ENCODE data around the gene TEX14. TPM values are rescaled to one million over a fixed set of nuclear protein-coding genes. Genes with fewer than 3 reads are reported as not detected.
"Not testable (repeated sequence)": the region's sequence is repeated elsewhere in the genome, so short reads cannot be mapped to it uniquely, and the experiment has no call there.

TEX14 gene
- polyA plus RNA-seq, 2 donors = 0.02 to 0.05 TPM

- H3K4me3 ChIP-seq (ENCODE audit: low read depth in 1 of 2, low read length in 2 of 2) = no peak overlapping the region
- 67 to 83% methylated on average over 1 of the region's 1 CpG for whole genome bisulfite sequencing, 2 donors
- no peaks in the 10 kb centered on the region for H3K27me3 ChIP-seq (ENCODE audit: control insufficient read depth in 1 of 2, insufficient read depth in 2 of 2, low read length in 2 of 2)
- H3K4me1 ChIP-seq (ENCODE audit: control insufficient read depth in 2 of 2, insufficient read depth in 2 of 2, low read length in 1 of 2) = no peaks in the 10 kb centered on the region
- H3K36me3 ChIP-seq (ENCODE audit: control insufficient read depth in 2 of 2, insufficient read depth in 2 of 2, low read length in 1 of 2) = no peaks in the 10 kb centered on the region
- no peaks in the 10 kb centered on the region for H3K9me3 ChIP-seq (ENCODE audit: control insufficient read depth in 2 of 2, insufficient read depth in 1 of 2, low read depth in 1 of 2, low read length in 1 of 2)
- H3K27ac ChIP-seq (ENCODE audit: low read depth in 2 of 2, low read length in 1 of 2) = no peak overlapping the region
Measured at GRCh38 chr17:58564971-58565370, 126.9 kb downstream of the TEX14 start.

GRCh38 chr17:58564243-58564642, 127.6 kb downstream of the TEX14 start:
- no peaks in the 10 kb centered on the region for H3K4me1 ChIP-seq (ENCODE audit: control insufficient read depth in 2 of 2, insufficient read depth in 2 of 2, low read length in 1 of 2)
- 84 to 93% methylated on average over 2 of the region's 2 CpGs for WGBS, 2 donors
- H3K36me3 ChIP-seq (ENCODE audit: control insufficient read depth in 2 of 2, insufficient read depth in 2 of 2, low read length in 1 of 2) = no peaks in the 10 kb centered on the region
- H3K27me3 ChIP-seq (ENCODE audit: control insufficient read depth in 1 of 2, insufficient read depth in 2 of 2, low read length in 2 of 2) = no peaks in the 10 kb centered on the region
- H3K9me3 ChIP-seq (ENCODE audit: control insufficient read depth in 2 of 2, insufficient read depth in 1 of 2, low read depth in 1 of 2, low read length in 1 of 2) = no peaks in the 10 kb centered on the region
- no peak overlapping the region for H3K27ac ChIP-seq (ENCODE audit: low read depth in 2 of 2, low read length in 1 of 2)
- no peak overlapping the region for H3K4me3 ChIP-seq (ENCODE audit: low read depth in 1 of 2, low read length in 2 of 2)

GRCh38 chr17:58560511-58560910, 131.3 kb downstream of the TEX14 start:
- Histone ChIP-seq H3K27me3 (ENCODE audit: control insufficient read depth in 1 of 2, insufficient read depth in 2 of 2, low read length in 2 of 2) (no peaks in the 10 kb centered on the region), H3K36me3 (ENCODE audit: control insufficient read depth in 2 of 2, insufficient read depth in 2 of 2, low read length in 1 of 2) (no peaks in the 10 kb centered on the region), H3K27ac (ENCODE audit: low read depth in 2 of 2, low read length in 1 of 2) (no peak overlapping the region), H3K4me3 (ENCODE audit: low read depth in 1 of 2, low read length in 2 of 2) (no peak overlapping the region), H3K9me3 (ENCODE audit: control insufficient read depth in 2 of 2, insufficient read depth in 1 of 2, low read depth in 1 of 2, low read length in 1 of 2) (no peaks in the 10 kb centered on the region), H3K4me1 (ENCODE audit: control insufficient read depth in 2 of 2, insufficient read depth in 2 of 2, low read length in 1 of 2) (no peaks in the 10 kb centered on the region)
- WGBS, 2 donors = 76 to 83% methylated on average over 1 of the region's 1 CpG

- 81 to 84% methylated on average over 3 of the region's 3 CpGs for WGBS, 2 donors
- Histone ChIP-seq H3K36me3 (ENCODE audit: control insufficient read depth in 2 of 2, insufficient read depth in 2 of 2, low read length in 1 of 2) (no peaks in the 10 kb centered on the region), H3K4me3 (ENCODE audit: low read depth in 1 of 2, low read length in 2 of 2) (no peak overlapping the region), H3K4me1 (ENCODE audit: control insufficient read depth in 2 of 2, insufficient read depth in 2 of 2, low read length in 1 of 2) (no peaks in the 10 kb centered on the region), H3K9me3 (ENCODE audit: control insufficient read depth in 2 of 2, insufficient read depth in 1 of 2, low read depth in 1 of 2, low read length in 1 of 2) (no peaks in the 10 kb centered on the region), H3K27me3 (ENCODE audit: control insufficient read depth in 1 of 2, insufficient read depth in 2 of 2, low read length in 2 of 2) (no peaks in the 10 kb centered on the region), H3K27ac (ENCODE audit: low read depth in 2 of 2, low read length in 1 of 2) (no peak overlapping the region)
Measured at GRCh38 chr17:58557981-58558380, 133.9 kb downstream of the TEX14 start.

GRCh38 chr17:58556833-58557250, 135.0 kb downstream of the TEX14 start:
- H3K27me3 ChIP-seq (ENCODE audit: control insufficient read depth in 1 of 2, insufficient read depth in 2 of 2, low read length in 2 of 2) = no peaks in the 10 kb centered on the region
- no peaks in the 10 kb centered on the region for H3K36me3 ChIP-seq (ENCODE audit: control insufficient read depth in 2 of 2, insufficient read depth in 2 of 2, low read length in 1 of 2)
- 22 to 44% methylated on average over 5 of the region's 5 CpGs for WGBS, 2 donors
- H3K27ac ChIP-seq (ENCODE audit: low read depth in 2 of 2, low read length in 1 of 2) = no peak overlapping the region
- no peaks in the 10 kb centered on the region for H3K9me3 ChIP-seq (ENCODE audit: control insufficient read depth in 2 of 2, insufficient read depth in 1 of 2, low read depth in 1 of 2, low read length in 1 of 2)
- no peaks in the 10 kb centered on the region for H3K4me1 ChIP-seq (ENCODE audit: control insufficient read depth in 2 of 2, insufficient read depth in 2 of 2, low read length in 1 of 2)
- no peak overlapping the region for H3K4me3 ChIP-seq (ENCODE audit: low read depth in 1 of 2, low read length in 2 of 2)

GRCh38 chr17:58555109-58555508, 136.7 kb downstream of the TEX14 start:
- not testable (repeated sequence) for H3K27ac ChIP-seq (ENCODE audit: low read depth in 2 of 2, low read length in 1 of 2); H3K4me3 ChIP-seq (ENCODE audit: low read depth in 1 of 2, low read length in 2 of 2); H3K27me3 ChIP-seq (ENCODE audit: control insufficient read depth in 1 of 2, insufficient read depth in 2 of 2, low read length in 2 of 2); H3K4me1 ChIP-seq (ENCODE audit: control insufficient read depth in 2 of 2, insufficient read depth in 2 of 2, low read length in 1 of 2); H3K9me3 ChIP-seq (ENCODE audit: control insufficient read depth in 2 of 2, insufficient read depth in 1 of 2, low read depth in 1 of 2, low read length in 1 of 2); H3K36me3 ChIP-seq (ENCODE audit: control insufficient read depth in 2 of 2, insufficient read depth in 2 of 2, low read length in 1 of 2)
- WGBS, 2 donors = 80 to 89% methylated on average over 3 of the region's 3 CpGs

- Histone ChIP-seq H3K9me3 (ENCODE audit: control insufficient read depth in 2 of 2, insufficient read depth in 1 of 2, low read depth in 1 of 2, low read length in 1 of 2) (no peaks in the 10 kb centered on the region), H3K27ac (ENCODE audit: low read depth in 2 of 2, low read length in 1 of 2) (no peak overlapping the region), H3K4me1 (ENCODE audit: control insufficient read depth in 2 of 2, insufficient read depth in 2 of 2, low read length in 1 of 2) (no peaks in the 10 kb centered on the region), H3K4me3 (ENCODE audit: low read depth in 1 of 2, low read length in 2 of 2) (no peak overlapping the region), H3K36me3 (ENCODE audit: control insufficient read depth in 2 of 2, insufficient read depth in 2 of 2, low read length in 1 of 2) (no peaks in the 10 kb centered on the region), H3K27me3 (ENCODE audit: control insufficient read depth in 1 of 2, insufficient read depth in 2 of 2, low read length in 2 of 2) (no peaks in the 10 kb centered on the region)
- WGBS, 2 donors = 85 to 89% methylated on average over 2 of the region's 2 CpGs
Measured at GRCh38 chr17:58541249-58541648, 150.6 kb downstream of the TEX14 start.

- H3K27ac ChIP-seq (ENCODE audit: low read depth in 2 of 2, low read length in 1 of 2) = no peak overlapping the region
- H3K9me3 ChIP-seq (ENCODE audit: control insufficient read depth in 2 of 2, insufficient read depth in 1 of 2, low read depth in 1 of 2, low read length in 1 of 2) = no peaks in the 10 kb centered on the region
- H3K27me3 ChIP-seq (ENCODE audit: control insufficient read depth in 1 of 2, insufficient read depth in 2 of 2, low read length in 2 of 2) = no peaks in the 10 kb centered on the region
- no peak overlapping the region for H3K4me3 ChIP-seq (ENCODE audit: low read depth in 1 of 2, low read length in 2 of 2)
- no peaks in the 10 kb centered on the region for H3K36me3 ChIP-seq (ENCODE audit: control insufficient read depth in 2 of 2, insufficient read depth in 2 of 2, low read length in 1 of 2)
- no peaks in the 10 kb centered on the region for H3K4me1 ChIP-seq (ENCODE audit: control insufficient read depth in 2 of 2, insufficient read depth in 2 of 2, low read length in 1 of 2)
Measured at GRCh38 chr17:58539698-58540097, 152.1 kb downstream of the TEX14 start.

- Histone ChIP-seq H3K4me1 (ENCODE audit: control insufficient read depth in 2 of 2, insufficient read depth in 2 of 2, low read length in 1 of 2) (no peaks in the 10 kb centered on the region), H3K27me3 (ENCODE audit: control insufficient read depth in 1 of 2, insufficient read depth in 2 of 2, low read length in 2 of 2) (no peaks in the 10 kb centered on the region), H3K36me3 (ENCODE audit: control insufficient read depth in 2 of 2, insufficient read depth in 2 of 2, low read length in 1 of 2) (no peaks in the 10 kb centered on the region), H3K9me3 (ENCODE audit: control insufficient read depth in 2 of 2, insufficient read depth in 1 of 2, low read depth in 1 of 2, low read length in 1 of 2) (no peaks in the 10 kb centered on the region), H3K27ac (ENCODE audit: low read depth in 2 of 2, low read length in 1 of 2) (no peak overlapping the region), H3K4me3 (ENCODE audit: low read depth in 1 of 2, low read length in 2 of 2) (no peak overlapping the region)
- WGBS, 2 donors = 72 to 76% methylated on average over 6 of the region's 6 CpGs
Measured at GRCh38 chr17:58538811-58539409, 152.9 kb downstream of the TEX14 start.

- Histone ChIP-seq H3K27me3 (ENCODE audit: control insufficient read depth in 1 of 2, insufficient read depth in 2 of 2, low read length in 2 of 2) (no peaks in the 10 kb centered on the region), H3K4me3 (ENCODE audit: low read depth in 1 of 2, low read length in 2 of 2) (no peak overlapping the region), H3K27ac (ENCODE audit: low read depth in 2 of 2, low read length in 1 of 2) (no peak overlapping the region), H3K9me3 (ENCODE audit: control insufficient read depth in 2 of 2, insufficient read depth in 1 of 2, low read depth in 1 of 2, low read length in 1 of 2) (no peaks in the 10 kb centered on the region), H3K4me1 (ENCODE audit: control insufficient read depth in 2 of 2, insufficient read depth in 2 of 2, low read length in 1 of 2) (peaks cover 0 to 3% of the 10 kb centered on the region in 2 donors), H3K36me3 (ENCODE audit: control insufficient read depth in 2 of 2, insufficient read depth in 2 of 2, low read length in 1 of 2) (no peaks in the 10 kb centered on the region)
- WGBS, 2 donors = 78 to 82% methylated on average over 4 of the region's 4 CpGs
Measured at GRCh38 chr17:58537266-58537665, 154.6 kb downstream of the TEX14 start.

Data from esophagus (tissue), 2 donors.